CD4-positive, alpha-beta T cell treated with Interleukin-6 for 4 hours (primary cell): ENCODE results near the gene NEK8.
A peak's percentile ranks its signal among the peaks of the same experiment; 100 is the strongest.
"Not testable (repeated sequence)": the region's sequence is repeated elsewhere in the genome, so short reads cannot be mapped to it uniquely, and the experiment has no call there.

Source experiments
- DNase-seq: peaks from one replicate; pipeline ENCODE4 v3.0.0-alpha.2; 2020; ENCODE audit warnings: mixed read lengths

Gene NEK8

GRCh38 chr17:28725660-28726225 lies 2.8 kb upstream of the NEK8 start:
- DNase-seq, result no peak

- DNase-seq, result peak; percentile 74
Measured at GRCh38 chr17:28726226-28726626, 2.4 kb upstream of the NEK8 start, which contains the start of gene TLCD1. TLCD1 (minus strand) TSS chr17:28726233; CDS start chr17:28726097, 136 bp downstream.

- peak; percentile 91 for DNase-seq
Measured at GRCh38 chr17:28726627-28727491, 1.7 kb upstream of the NEK8 start.

- DNase-seq, result no peak
Measured at GRCh38 chr17:28729950-28730330, 1.4 kb downstream of the NEK8 start.

- DNase-seq, result no peak
Measured at GRCh38 chr17:28733346-28733745, 4.8 kb downstream of the NEK8 start.

GRCh38 chr17:28734712-28735241 lies 6.2 kb downstream of the NEK8 start:
- no peak for DNase-seq

- no peak for DNase-seq
Measured at GRCh38 chr17:28735242-28735722, 6.7 kb downstream of the NEK8 start.

GRCh38 chr17:28735913-28736769 lies 7.6 kb downstream of the NEK8 start:
- not testable (repeated sequence) for DNase-seq

- DNase-seq, result no peak
Measured at GRCh38 chr17:28737316-28737715, 8.7 kb downstream of the NEK8 start.

GRCh38 chr17:28737770-28738679 lies 9.4 kb downstream of the NEK8 start:
- DNase-seq, result no peak

GRCh38 chr17:28738680-28739384 lies 10.2 kb downstream of the NEK8 start:
- no peak for DNase-seq

GRCh38 chr17:28740406-28741357 lies 12.1 kb downstream of the NEK8 start:
- DNase-seq, result no peak

GRCh38 chr17:28741358-28742349 lies 13.1 kb downstream of the NEK8 start:
- DNase-seq, result no peak

GRCh38 chr17:28743243-28744103 lies 14.9 kb downstream of the NEK8 start, which contains the start of gene TRAF4:
TRAF4 (plus strand) TSS chr17:28744011; CDS start chr17:28744113, 102 bp downstream.
- peak; percentile 84 for DNase-seq

GRCh38 chr17:28744104-28744971 lies 15.8 kb downstream of the NEK8 start:
- peak; percentile 59 for DNase-seq
